Endodermal cell (in vitro differentiated cells): Measurements from ENCODE around the gene AGO3. TPM values are rescaled to one million over a fixed set of nuclear protein-coding genes. Genes with fewer than 3 reads are reported as not detected.

Experiments used
- DNase-seq: peaks from one replicate; pipeline ENCODE4 v3.0.0-alpha.2; 2017
- H3K27ac ChIP-seq: 2 replicates; pipeline ENCODE4 v1.5.1; 2013; ENCODE audit warnings: mild to moderate bottlenecking, low read depth, low read length, moderate library complexity
- H3K27me3 ChIP-seq: 2 replicates; pipeline ENCODE4 v1.6.1; 2013; ENCODE audit warnings: mild to moderate bottlenecking, low read length, moderate library complexity; ENCODE audit not compliant: insufficient read depth, control insufficient read depth, poor library complexity, severe bottlenecking
- H3K36me3 ChIP-seq: 2 replicates; pipeline ENCODE4 v1.7.0; 2013; ENCODE audit warnings: mild to moderate bottlenecking, low read length, moderate library complexity; ENCODE audit not compliant: control insufficient read depth, insufficient read depth
- H3K4me1 ChIP-seq: one replicate; pipeline ENCODE4 v1.7.0; 2013; ENCODE audit warnings: low read length; ENCODE audit not compliant: control insufficient read depth, insufficient read depth
- H3K4me3 ChIP-seq: 2 replicates; pipeline ENCODE4 v1.5.1; 2013; ENCODE audit warnings: mild to moderate bottlenecking, low read length, moderate library complexity
- H3K9ac ChIP-seq: 2 replicates; pipeline ENCODE4 v1.6.1; 2013; ENCODE audit warnings: mild to moderate bottlenecking, low read length, moderate library complexity; ENCODE audit not compliant: poor library complexity, severe bottlenecking; ENCODE audit errors: extremely low read depth
- H3K9me3 ChIP-seq: 2 replicates; pipeline ENCODE4 v1.6.1; 2013; ENCODE audit warnings: mild to moderate bottlenecking, low read length, moderate library complexity; ENCODE audit not compliant: control insufficient read depth
- H3K27ac Mint-ChIP-seq: 2 replicates; pipeline ENCODE4 v1.8.0; 2020; ENCODE audit warnings: mixed read lengths
- H3K27me3 Mint-ChIP-seq: 2 replicates; pipeline ENCODE4 v1.8.0; 2021; ENCODE audit warnings: mild to moderate bottlenecking, mixed read lengths; ENCODE audit not compliant: insufficient read depth
- H3K36me3 Mint-ChIP-seq: 2 replicates; pipeline ENCODE4 v1.8.0; 2020; ENCODE audit warnings: low read depth, mixed read lengths
- H3K4me1 Mint-ChIP-seq: 2 replicates; pipeline ENCODE4 v1.8.0; 2020; ENCODE audit warnings: mixed read lengths
- H3K4me3 Mint-ChIP-seq: 2 replicates; pipeline ENCODE4 v1.8.0; 2020; ENCODE audit warnings: mild to moderate bottlenecking, moderate library complexity, mixed read lengths
- H3K9me3 Mint-ChIP-seq: 2 replicates; pipeline ENCODE4 v1.8.0; 2020; ENCODE audit warnings: mild to moderate bottlenecking, mixed read lengths
- WGBS, 2 experiments: methylation state at CpG; one replicate each; pipeline versions ENCODE4 v1.1.5 to v1.1.7; 2013; ENCODE audit warnings: missing lambda C conversion rate in 2 of 2, mixed read lengths in 1 of 2; ENCODE audit not compliant: insufficient coverage in 1 of 2, insufficient read length in 1 of 2; 5-methylcytosine and 5-hydroxymethylcytosine counted together
- total RNA-seq, 2 donors: library from RNA; stranded (reverse); fragmentation: NEBNext Ultra II Directional in 1 of 2; extraction: Animal tissue kit (Norgen Biotek cat#: 25700) in 1 of 2; gene quantifications; 2 replicates in 1 of 2; 3 replicates in 1 of 2; pipeline ENCODE4 v1.2.1, GENCODE V29; 2021
- TF ChIP-seq, protein P1 (sequence below): fragments of 200-600 bp; sonication (generic); conservative IDR thresholded peaks from 2 replicates; pipeline ENCODE4 v1.5.0; 2021; ENCODE audit warnings: antibody characterized with exemption, mild to moderate bottlenecking

Gene AGO3
- total RNA-seq, 2 donors from 2014 or later, result 32.8 to 39.8 TPM

DNA sequence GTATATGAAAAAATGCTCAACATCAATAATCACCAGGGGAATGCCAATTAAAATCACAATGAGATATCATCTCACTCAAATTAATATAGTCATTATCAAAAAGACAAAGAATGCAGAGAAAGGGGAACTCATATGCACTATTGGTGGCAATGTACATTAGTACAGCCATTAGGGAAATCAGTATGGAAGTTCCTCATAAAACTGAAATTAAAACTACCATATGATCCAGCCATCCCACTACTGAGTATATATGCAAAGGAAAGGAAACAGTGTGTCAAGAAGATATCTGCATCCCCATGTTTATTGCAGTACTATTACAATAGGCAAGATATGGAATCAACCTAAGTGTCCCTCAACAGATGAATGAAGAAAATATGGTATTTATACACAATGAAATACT lies 120.9 kb downstream of the AGO3 start:
- H3K4me1 Mint-ChIP-seq, result no peaks in the 10 kb centered on the region
- no peaks in the 10 kb centered on the region for H3K9me3 Mint-ChIP-seq
- no peaks in the 10 kb centered on the region for H3K4me1 ChIP-seq
- TF ChIP-seq, protein P1, sequence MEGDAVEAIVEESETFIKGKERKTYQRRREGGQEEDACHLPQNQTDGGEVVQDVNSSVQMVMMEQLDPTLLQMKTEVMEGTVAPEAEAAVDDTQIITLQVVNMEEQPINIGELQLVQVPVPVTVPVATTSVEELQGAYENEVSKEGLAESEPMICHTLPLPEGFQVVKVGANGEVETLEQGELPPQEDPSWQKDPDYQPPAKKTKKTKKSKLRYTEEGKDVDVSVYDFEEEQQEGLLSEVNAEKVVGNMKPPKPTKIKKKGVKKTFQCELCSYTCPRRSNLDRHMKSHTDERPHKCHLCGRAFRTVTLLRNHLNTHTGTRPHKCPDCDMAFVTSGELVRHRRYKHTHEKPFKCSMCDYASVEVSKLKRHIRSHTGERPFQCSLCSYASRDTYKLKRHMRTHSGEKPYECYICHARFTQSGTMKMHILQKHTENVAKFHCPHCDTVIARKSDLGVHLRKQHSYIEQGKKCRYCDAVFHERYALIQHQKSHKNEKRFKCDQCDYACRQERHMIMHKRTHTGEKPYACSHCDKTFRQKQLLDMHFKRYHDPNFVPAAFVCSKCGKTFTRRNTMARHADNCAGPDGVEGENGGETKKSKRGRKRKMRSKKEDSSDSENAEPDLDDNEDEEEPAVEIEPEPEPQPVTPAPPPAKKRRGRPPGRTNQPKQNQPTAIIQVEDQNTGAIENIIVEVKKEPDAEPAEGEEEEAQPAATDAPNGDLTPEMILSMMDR, result no peak
- no peaks in the 10 kb centered on the region for H3K27me3 ChIP-seq
- no peak for DNase-seq
- no peaks in the 10 kb centered on the region for H3K9me3 ChIP-seq
- H3K36me3 Mint-ChIP-seq, result peaks cover 34% of the 10 kb centered on the region
- no peaks in the 10 kb centered on the region for H3K27me3 Mint-ChIP-seq
- no peak overlapping the region for H3K4me3 ChIP-seq
- H3K27ac Mint-ChIP-seq, result no peak overlapping the region
- peaks cover 43% of the 10 kb centered on the region for H3K36me3 ChIP-seq
- H3K4me3 Mint-ChIP-seq, result no peak overlapping the region
- H3K9ac ChIP-seq, result no peak overlapping the region
- no peak overlapping the region for H3K27ac ChIP-seq

DNA sequence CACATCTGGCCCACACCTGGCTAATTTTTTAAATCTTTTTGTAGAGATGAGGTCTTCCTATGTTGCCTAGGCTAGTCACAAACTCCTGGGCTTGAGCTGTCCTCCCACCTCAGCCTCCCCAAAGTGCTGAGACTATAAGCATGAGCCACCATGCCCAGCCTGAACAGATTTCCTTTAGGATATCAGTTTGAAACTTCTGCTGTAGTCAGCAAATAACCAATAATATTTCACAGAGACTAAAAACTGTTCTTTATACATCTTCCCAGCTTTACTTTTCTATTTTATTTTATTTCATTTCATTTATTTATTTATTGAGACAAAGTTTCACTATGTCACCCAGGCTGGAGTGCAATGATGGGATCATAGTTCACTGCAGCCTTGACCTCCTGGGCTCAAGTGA lies 123.1 kb downstream of the AGO3 start:
- H3K27me3 Mint-ChIP-seq, result no peaks in the 10 kb centered on the region
- H3K27me3 ChIP-seq, result no peaks in the 10 kb centered on the region
- H3K36me3 Mint-ChIP-seq, result peaks cover 12% of the 10 kb centered on the region
- TF ChIP-seq, protein P1, result no peak
- H3K4me1 Mint-ChIP-seq, result no peaks in the 10 kb centered on the region
- H3K4me3 Mint-ChIP-seq, result no peak overlapping the region
- peaks cover 31% of the 10 kb centered on the region for H3K36me3 ChIP-seq
- no peaks in the 10 kb centered on the region for H3K4me1 ChIP-seq
- DNase-seq, result no peak
- no peak overlapping the region for H3K27ac ChIP-seq
- no peak overlapping the region for H3K4me3 ChIP-seq
- H3K9ac ChIP-seq, result no peak overlapping the region
- no peaks in the 10 kb centered on the region for H3K9me3 ChIP-seq
- H3K27ac Mint-ChIP-seq, result no peak overlapping the region
- H3K9me3 Mint-ChIP-seq, result no peaks in the 10 kb centered on the region

DNA sequence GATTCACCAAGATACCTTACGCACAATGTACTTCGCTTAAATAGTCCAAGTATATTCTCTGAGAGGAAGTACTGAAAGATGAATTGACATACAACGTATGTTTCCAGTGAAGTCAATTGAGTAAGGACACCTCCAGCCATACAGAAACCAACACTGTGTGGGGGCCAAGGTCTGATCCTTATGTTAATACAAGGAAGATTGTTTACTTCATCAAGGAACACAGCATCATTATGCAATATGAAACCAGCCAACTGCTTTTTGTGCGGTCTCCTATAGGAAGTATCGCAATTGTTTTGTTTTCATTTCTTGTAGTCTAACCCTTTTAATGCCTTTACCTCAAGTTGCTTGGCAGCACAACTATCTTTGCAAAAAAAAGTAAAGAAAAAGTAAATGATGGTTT lies 124.8 kb downstream of the AGO3 start:
- Histone ChIP-seq H3K9me3 (no peaks in the 10 kb centered on the region), H3K27ac (no peak overlapping the region), H3K9ac (no peak overlapping the region), H3K36me3 (peaks cover 26% of the 10 kb centered on the region), H3K27me3 (no peaks in the 10 kb centered on the region), H3K4me3 (no peak overlapping the region), H3K4me1 (no peaks in the 10 kb centered on the region)
- no peak overlapping the region for H3K27ac Mint-ChIP-seq
- H3K4me1 Mint-ChIP-seq, result no peaks in the 10 kb centered on the region
- peaks cover 7% of the 10 kb centered on the region for H3K36me3 Mint-ChIP-seq
- TF ChIP-seq, protein P1, result no peak
- no peak for DNase-seq
- 93 to 97% methylated on average over 5 of the region's 5 CpGs for WGBS, 2 experiments
- no peaks in the 10 kb centered on the region for H3K27me3 Mint-ChIP-seq
- H3K9me3 Mint-ChIP-seq, result no peaks in the 10 kb centered on the region
- no peak overlapping the region for H3K4me3 Mint-ChIP-seq
